EL (cell line): ENCODE data around the gene SART3.

ENCODE experiments used
- DNase-seq: peaks from one replicate; pipeline ENCODE4 v3.0.0-alpha.2; 2016

SART3 gene

GRCh38 chr12:108482717-108483212, 78.2 kb downstream of the SART3 start:
- no peak for DNase-seq

GRCh38 chr12:108479364-108480070, 81.5 kb downstream of the SART3 start:
- DNase-seq, result no peak

- DNase-seq, result no peak
Observed at GRCh38 chr12:108478611-108479206, 82.3 kb downstream of the SART3 start.

- no peak for DNase-seq
Observed at GRCh38 chr12:108477881-108478259, 83.1 kb downstream of the SART3 start.

- no peak for DNase-seq
Observed at GRCh38 chr12:108477055-108477880, 83.7 kb downstream of the SART3 start.

- no peak for DNase-seq
Observed at GRCh38 chr12:108475396-108475795, 85.6 kb downstream of the SART3 start.

- DNase-seq, result no peak
Observed at GRCh38 chr12:108473400-108474055, 87.4 kb downstream of the SART3 start.
